ENCODE measurements around the gene NUPR2.
"Not testable (repeated sequence)": the region's sequence is repeated elsewhere in the genome, so short reads cannot be mapped to it uniquely, and the experiment has no call there.

NUPR2 gene

GRCh38 chr7:56097700-56098099 is 18.5 kb downstream of the NUPR2 start:
- no peak for DNase-seq (ENCODE audit: extremely low spot score)
- POLR2A ChIA-PET: interaction anchor here (1.0 kb wide), 1 partner anchor 9 kb away, joined by 3 read pairs; the partner anchor contains the start of gene CHCHD2
- TF ChIP-seq CTCF (IDR thresholded peaks at IDR 0.05; ENCODE audit: control extremely low read depth, extremely low read depth, low read depth, missing control alignments): no peak
- CTCF ChIA-PET: interaction anchor here (1.9 kb wide), 1 partner anchor 23 kb away, joined by 5 read pairs; no protein-coding TSS in a partner anchor

GRCh38 chr7:56092789-56093531 is 23.3 kb downstream of the NUPR2 start, which contains the start of gene PHKG1:
TSS of gene PHKG1 (minus strand) at chr7:56092952. CDS start at chr7:56088941, 4,011 bp downstream.
- no peak for DNase-seq (ENCODE audit: extremely low spot score)
- CTCF ChIA-PET: interaction anchor here (1.2 to 1.4 kb wide), 2 partner anchors 10 to 18 kb away, joined by 3 to 5 read pairs; no protein-coding TSS in a partner anchor
- POLR2A ChIA-PET: interaction anchor here (1.1 to 1.3 kb wide), 2 partner anchors 13 to 42 kb away, joined by 4 read pairs; partner anchors contain the start of genes CCT6A and PSPH
- TF ChIP-seq CTCF (IDR thresholded peaks at IDR 0.05; ENCODE audit: control extremely low read depth, extremely low read depth, low read depth, missing control alignments): no peak

GRCh38 chr7:56092388-56092787 is 23.8 kb downstream of the NUPR2 start:
- ChIA-PET CTCF (interaction anchor here (1.3 to 1.5 kb wide), 3 partner anchors 9 to 34 kb away, joined by 3 to 7 read pairs (median 3); no protein-coding TSS in a partner anchor), POLR2A (interaction anchor here (1.1 to 1.3 kb wide), 2 partner anchors 13 to 41 kb away, joined by 4 read pairs; partner anchors contain the start of genes CCT6A and PSPH)
- not testable (repeated sequence) for DNase-seq (ENCODE audit: extremely low spot score)

GRCh38 chr7:56091591-56091990 is 24.6 kb downstream of the NUPR2 start:
- no peak for DNase-seq (ENCODE audit: extremely low spot score)
- no peak for TF ChIP-seq CTCF (IDR thresholded peaks at IDR 0.05; ENCODE audit: control extremely low read depth, extremely low read depth, low read depth, missing control alignments)
- POLR2A ChIA-PET: interaction anchor here (0.6 to 0.7 kb wide), 2 partner anchors 8 to 70 kb away, joined by 3 to 5 read pairs; no protein-coding TSS in a partner anchor
- CTCF ChIA-PET: interaction anchor here (1.3 to 1.5 kb wide), 4 partner anchors 8 to 34 kb away, joined by 3 to 7 read pairs (median 3); no protein-coding TSS in a partner anchor

- TF ChIP-seq CTCF (IDR thresholded peaks at IDR 0.05; ENCODE audit: control extremely low read depth, extremely low read depth, low read depth, missing control alignments): no peak
- ChIA-PET CTCF (interaction anchor here (1.1 to 1.2 kb wide), 3 partner anchors 13 to 21 kb away, joined by 3 to 10 read pairs (median 3); no protein-coding TSS in a partner anchor), POLR2A (no interaction called here)
- no peak for DNase-seq (ENCODE audit: extremely low spot score)
Observed at GRCh38 chr7:56087445-56087844, 28.8 kb downstream of the NUPR2 start.

GRCh38 chr7:56086761-56087160 is 29.5 kb downstream of the NUPR2 start:
- CTCF ChIA-PET: interaction anchor here (0.9 to 1.2 kb wide), 3 partner anchors 12 to 21 kb away, joined by 3 read pairs; no protein-coding TSS in a partner anchor
- no peak for DNase-seq (ENCODE audit: extremely low spot score)
- POLR2A ChIA-PET: no interaction called here
- TF ChIP-seq CTCF (IDR thresholded peaks at IDR 0.05; ENCODE audit: control extremely low read depth, extremely low read depth, low read depth, missing control alignments): no peak

All from GM10248 (cell line).